HG03064 (cell line): ENCODE measurements around the gene JAK1.

Experiments
- ATAC-seq: cut with Tn5 transposase; IDR thresholded peaks from one replicate; pipeline ENCODE4 v1.9.1; 2021; ENCODE audit warnings: low read depth; ENCODE audit not compliant: unreplicated experiment

JAK1 gene

GRCh38 chr1:64873576-64873975 is 92.8 kb downstream of the JAK1 start:
- ATAC-seq, result no peak

DNA sequence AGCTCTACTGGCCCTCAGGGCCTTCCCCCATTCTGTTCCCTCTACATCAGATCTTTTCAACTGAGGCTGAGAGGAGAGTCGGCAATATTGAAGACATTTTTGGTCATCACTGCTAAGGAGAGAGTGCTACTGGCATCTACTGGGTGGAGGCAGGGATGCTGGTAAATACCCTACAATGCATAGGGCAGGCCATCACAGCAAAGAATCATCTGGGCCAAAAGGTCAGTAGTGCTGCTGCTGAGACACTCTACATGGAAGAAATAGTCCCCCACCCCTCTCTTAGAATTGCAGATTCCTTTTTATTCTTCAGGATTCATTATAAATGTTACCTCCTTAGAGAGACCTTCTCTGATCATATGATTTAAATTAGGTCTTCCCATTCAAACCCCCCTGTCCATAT is 94.3 kb downstream of the JAK1 start:
- ATAC-seq, result no peak

GRCh38 chr1:64871256-64871655 is 95.1 kb downstream of the JAK1 start:
- ATAC-seq, result no peak

DNA sequence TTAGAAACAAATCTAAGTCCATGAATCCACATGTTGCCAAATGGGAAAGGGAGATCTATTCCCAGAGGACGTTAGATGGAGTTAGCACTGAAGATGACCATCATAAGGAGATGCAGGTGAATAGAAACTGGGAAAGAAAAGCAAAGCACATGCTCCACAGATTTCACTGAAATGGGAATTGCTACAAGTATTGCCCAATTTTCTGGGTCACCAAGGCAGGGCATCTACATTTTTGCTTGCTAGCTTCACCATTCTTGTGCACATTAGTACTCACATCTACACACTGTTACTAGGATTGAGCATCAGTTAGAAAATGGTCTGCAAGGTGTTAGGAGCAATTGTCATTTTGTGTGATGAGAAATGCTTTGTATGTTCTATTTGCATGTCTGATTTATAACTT is 99.1 kb downstream of the JAK1 start:
- no peak for ATAC-seq

- no peak for ATAC-seq
Measured at GRCh38 chr1:64866689-64867088, 99.7 kb downstream of the JAK1 start.

GRCh38 chr1:64865105-64865757 is 101.1 kb downstream of the JAK1 start:
- no peak for ATAC-seq

DNA sequence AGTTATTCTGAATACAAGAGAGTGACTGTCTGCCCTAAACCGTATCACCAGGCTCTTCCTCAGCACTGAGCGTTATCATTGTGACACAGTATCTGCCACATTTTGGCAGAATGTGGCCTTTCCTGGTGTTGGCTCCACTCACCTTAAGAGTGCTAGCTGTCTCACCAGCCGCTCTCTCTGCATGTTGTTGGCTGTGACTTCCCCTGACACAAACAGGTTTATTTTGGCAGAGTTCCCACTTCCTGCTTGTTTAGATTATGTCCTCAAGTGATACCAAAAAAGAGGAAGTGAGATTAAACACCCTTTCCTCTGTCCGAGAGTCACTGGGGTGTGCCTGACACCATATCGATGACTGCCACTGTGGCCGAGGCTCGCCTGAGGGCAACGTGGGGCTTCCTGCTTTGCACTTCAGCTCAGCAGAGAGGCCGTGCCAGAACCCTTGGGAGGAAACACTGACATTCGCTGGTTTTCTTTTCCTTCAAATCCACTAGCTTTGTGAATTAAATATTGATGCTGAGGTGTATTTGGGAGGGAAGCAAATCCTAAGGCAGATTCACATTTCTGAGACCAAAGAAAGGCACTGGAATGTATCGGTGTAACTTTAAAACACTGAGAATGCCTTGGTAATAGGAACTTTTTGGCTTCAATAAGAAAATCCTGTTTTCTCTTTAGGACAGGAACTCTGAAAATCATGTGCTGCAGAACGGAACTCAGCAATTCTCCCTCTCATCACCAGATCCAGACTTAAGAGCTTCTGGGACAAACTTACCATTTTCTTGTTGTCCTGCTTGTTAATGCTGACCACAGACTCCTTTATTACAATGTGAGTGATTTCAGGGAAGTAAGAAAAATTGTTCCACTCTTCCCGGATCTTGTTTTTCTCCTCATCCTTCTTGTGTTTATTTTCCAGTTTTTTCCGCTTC is 102.1 kb downstream of the JAK1 start:
- peak; percentile 100 for ATAC-seq

DNA sequence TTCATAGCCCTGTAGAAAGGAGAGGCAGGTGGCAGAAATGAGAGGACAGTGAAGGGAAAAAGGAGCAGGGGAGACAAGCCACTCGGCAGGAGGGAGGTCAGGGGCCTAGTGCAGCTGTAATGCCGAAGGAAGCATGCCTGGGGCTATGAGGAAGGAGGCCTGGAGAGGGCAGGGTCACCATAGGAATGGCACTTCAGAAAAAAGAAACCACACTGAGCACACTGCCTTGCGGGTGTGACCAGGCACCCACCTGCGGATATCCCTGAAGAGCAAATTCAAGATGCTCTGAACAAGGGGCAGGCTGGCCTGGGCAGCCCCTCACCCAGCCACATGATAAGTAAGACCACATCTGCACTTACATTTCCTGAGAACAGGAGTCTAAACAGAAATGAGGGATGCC is 104.7 kb downstream of the JAK1 start:
- ATAC-seq, result no peak

DNA sequence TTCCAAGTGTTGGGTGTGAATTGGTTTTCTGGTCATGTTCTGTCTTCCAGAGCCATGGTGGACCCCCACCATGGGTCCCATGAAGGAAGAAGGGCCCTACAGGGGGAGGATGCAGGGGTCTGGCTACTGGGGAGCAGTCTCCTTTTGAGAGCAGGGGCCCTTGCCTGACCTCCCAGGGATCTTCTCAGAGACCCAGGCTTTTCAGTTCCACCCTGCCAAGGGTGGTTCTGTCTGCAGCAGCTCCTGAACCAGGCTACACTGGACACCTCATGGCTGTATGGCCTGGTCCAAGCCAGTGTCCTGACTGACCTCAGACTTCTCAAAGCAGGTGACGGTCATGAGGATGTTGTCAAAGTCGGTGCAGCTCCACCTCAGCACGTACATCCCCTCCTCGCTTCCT is 109.0 kb downstream of the JAK1 start:
- no peak for ATAC-seq

- ATAC-seq, result no peak
Measured at GRCh38 chr1:64856553-64856952, 109.8 kb downstream of the JAK1 start.

GRCh38 chr1:64855557-64855956 is 110.8 kb downstream of the JAK1 start:
- ATAC-seq, result no peak

GRCh38 chr1:64854674-64855073 is 111.7 kb downstream of the JAK1 start:
- no peak for ATAC-seq

- no peak for ATAC-seq
Measured at GRCh38 chr1:64851664-64852063, 114.7 kb downstream of the JAK1 start.

DNA sequence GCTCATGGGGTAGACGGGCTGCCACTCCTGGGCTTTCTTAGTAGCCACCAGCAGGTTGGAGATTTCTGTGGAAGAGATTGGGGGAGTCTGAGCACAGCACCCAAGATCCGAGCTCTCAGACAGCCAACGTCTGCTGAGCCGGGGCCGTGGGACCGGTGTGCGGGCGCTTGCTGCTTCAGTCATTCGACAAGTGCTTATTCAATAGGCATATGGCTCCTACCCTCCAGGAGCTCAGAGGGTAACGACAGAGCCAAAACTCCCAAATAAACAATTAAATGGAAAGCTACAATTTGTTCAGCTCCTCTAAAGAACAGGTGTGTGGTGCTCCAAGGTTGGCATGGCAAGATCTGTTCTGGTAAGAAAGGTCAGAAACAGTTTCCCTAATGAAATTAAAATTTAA is 115.5 kb downstream of the JAK1 start:
- ATAC-seq, result no peak

GRCh38 chr1:64849942-64850341 is 116.4 kb downstream of the JAK1 start:
- ATAC-seq, result no peak

DNA sequence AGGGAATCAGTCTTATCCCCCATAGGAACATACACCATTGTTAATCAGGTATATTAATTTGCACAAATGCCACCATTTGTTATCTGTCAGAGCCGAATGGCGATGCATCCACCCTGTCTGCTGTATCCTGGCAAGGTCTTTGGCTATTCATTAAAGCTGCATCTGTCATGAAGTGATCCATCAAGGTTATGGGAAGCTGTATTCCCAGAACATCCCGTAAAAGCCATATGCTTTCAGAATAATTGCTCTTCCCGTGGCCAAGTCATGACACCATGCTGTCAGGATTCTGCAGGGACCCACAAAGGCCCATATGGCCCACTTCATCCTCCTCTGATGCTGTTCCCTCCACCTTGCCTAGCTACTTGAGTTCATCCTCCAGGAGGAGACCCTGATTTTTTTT is 117.5 kb downstream of the JAK1 start:
- no peak for ATAC-seq

GRCh38 chr1:64848136-64848535 is 118.2 kb downstream of the JAK1 start:
- ATAC-seq, result no peak

DNA sequence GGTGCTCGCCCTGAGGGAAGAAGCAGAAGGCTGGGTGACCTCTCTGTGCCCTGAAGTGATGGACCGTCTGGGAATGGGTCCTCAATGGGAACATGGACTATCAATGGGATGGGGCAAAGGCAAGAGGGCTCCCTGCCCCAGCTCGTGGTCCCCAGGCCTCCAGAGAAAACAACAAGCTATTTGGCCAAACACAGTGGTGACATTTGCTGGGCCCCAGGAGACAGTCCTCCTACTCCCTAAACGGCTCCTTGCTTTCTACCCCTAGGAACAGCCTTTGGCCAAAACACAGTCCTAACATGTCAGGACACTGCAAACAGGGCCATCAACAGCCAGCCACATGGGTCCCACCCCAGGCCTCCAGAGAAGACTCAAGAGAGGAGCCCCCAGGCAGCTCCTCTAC is 118.7 kb downstream of the JAK1 start:
- no peak for ATAC-seq

DNA sequence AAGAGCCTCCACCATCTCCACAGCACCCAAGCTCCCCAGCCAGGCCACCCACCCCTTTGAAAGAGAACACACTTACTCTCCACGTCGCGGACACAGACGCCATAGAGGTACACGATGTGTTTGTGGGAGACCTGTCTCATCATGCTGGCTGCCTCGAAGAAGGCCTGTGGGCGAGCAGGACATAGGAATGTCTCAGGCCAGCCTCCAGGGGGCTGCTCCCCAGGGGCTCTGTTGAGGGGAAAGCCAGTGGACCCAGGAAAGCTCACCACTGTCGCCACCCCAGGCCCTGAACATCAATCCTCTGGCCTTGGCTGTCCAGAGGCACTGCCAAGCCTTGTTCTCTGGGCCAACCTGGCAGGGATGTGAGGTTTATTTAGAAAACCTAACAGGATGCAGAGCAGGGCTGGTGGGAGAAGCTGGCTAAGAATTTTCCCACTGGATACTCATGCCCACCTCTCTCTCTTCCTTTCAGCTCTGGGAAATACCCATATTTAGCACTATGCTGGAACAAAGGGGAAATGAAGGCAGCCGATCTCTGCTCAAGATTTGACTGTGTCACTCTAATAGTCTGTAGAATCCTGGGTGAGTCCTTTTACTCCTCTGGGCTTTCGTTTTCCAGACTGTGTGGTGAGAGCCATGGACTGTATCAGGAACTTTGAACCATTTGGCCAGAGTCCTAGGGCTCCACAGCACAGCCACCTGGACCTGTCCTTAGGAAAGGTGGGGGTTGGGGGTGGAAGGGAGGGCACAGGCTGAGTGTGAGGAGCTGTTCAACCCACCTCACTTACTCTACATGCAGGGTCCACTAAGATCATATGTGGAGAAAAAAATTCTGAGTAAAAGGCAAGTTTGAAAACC is 119.5 kb downstream of the JAK1 start:
- ATAC-seq, result no peak

DNA sequence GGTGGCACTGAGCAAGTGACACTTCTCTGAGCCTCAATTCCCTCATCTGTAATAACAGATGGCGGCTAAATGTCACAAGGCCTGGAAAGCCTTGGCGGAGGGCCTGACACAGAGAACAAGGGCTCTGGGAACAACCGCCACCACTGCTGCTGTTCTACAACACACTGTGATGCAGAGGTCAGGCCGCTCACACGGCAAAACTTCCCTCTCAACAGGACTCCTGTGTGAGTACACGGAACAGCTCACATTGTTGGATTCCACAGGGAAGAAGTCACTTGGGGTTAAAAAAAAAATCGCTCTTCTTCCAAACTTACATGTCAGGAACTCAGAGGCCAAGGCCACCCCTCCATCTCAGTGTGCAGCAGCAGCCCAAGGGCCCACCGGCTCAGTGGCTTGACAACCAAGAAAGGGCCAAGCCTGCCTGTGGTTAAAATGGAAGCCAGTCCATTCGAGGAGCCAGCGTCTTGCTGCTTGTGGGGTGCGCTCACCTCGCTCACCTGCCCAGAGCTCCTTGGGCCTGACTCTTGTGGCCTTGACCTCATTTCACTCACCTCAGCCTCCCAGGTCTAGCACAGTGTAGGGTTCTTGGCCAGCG is 120.4 kb downstream of the JAK1 start:
- no peak for ATAC-seq

DNA sequence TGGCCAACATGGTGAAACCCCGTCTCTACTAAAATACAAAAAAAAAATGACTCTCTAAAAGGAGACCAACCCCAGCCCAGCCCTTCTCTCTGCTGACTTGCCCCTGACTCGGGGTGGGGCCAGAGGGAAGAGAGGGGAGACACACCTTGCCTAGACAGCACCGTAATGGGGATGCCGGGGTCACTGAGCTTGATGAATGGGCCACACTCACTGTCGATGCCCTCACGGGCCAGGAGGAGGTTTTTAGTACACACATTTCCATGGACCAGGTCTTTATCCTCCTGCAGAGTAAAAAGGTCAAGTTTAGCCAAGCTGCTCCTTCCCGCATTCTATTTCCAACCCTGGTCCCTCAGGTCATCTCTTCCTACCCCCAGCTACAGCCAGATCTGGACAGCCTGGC is 121.7 kb downstream of the JAK1 start:
- no peak for ATAC-seq
